Measurements from ENCODE around the gene APOC3. TPM values are rescaled to one million over a fixed set of nuclear protein-coding genes. Genes with fewer than 3 reads are reported as not detected.

Gene APOC3
- total and polyA plus RNA-seq, 11 donors = 0.39 to 9.9 TPM; not detected in 9

DNA sequence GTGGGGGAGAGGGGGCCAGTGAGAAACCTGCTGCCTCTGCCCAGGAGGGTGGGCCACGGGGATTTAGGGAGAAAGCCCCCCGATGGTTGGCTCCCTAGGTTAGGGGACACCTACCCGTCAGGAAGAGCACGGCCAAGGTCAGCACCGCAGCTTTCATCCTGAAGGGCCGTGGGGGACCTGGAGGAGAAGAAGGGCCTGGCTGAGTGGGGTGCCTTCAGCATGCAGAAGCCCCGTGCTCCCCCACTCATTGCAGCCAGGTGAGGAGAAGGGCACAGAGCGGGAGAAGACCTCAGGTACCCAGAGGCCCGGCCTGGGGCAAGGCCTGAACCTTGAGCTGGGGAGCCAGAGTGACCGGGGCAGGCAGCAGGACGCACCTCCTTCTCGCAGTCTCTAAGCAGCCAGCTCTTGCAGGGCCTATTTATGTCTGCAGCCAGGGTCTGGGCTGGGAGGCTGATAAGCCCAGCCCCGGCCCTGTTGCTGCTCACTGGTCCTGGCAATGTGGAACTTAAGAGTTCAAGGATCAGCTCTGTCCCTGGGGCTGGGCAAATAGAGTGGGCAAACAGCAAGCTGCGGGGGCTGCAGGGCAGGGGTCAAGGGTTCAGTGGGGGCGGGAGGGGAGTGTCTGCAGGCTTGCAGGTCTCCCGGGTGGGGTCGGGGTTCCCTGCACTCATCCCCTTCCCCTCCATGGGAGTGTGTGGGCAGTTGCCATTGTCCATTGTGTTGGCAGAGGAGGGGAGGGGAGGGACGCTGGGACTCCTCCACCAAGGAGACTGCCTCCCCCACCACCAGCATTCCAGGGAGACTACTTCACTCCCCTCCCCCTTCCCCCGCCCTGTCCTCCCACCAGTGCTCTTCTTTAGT lies 7.8 kb downstream of the APOC3 start, which contains the start of gene APOA1:
Gene APOA1 (minus strand): TSS at position 392 of the 861 bp plus-strand sequence. CDS start 235 bp downstream, at position 157.
- peaks cover 0 to 62% (median 29%) of the 10 kb centered on the region in 12 donors for H3K4me1 ChIP-seq
- ATAC-seq (peak in 3 of 4 donors; percentile 20 to 39 (median 22)), DNase-seq (peak in 2 of 5 donors; percentile 41 to 49)
- H3K9me3 ChIP-seq = no peaks in the 10 kb centered on the region
- H3K36me3 ChIP-seq = no peaks in the 10 kb centered on the region
- peak within 1 kb of the TSS; percentile 69 to 90 (median 82) for H3K27ac ChIP-seq
- intact Hi-C loops (cut with DNase I) = loop anchor here in 4 of 10 donors (2.0 to 5.0 kb wide), 2 partner anchors 45 to 47 kb away; partner anchors contain the start of gene APOA5 (in 4 of the 4)
- no peaks in the 10 kb centered on the region for H3K27me3 ChIP-seq
- WGBS, 4 donors = 51 to 60% (median 56%) methylated on average over 13 to 19 of the region's 19 CpGs
- TF ChIP-seq, protein P1, sequence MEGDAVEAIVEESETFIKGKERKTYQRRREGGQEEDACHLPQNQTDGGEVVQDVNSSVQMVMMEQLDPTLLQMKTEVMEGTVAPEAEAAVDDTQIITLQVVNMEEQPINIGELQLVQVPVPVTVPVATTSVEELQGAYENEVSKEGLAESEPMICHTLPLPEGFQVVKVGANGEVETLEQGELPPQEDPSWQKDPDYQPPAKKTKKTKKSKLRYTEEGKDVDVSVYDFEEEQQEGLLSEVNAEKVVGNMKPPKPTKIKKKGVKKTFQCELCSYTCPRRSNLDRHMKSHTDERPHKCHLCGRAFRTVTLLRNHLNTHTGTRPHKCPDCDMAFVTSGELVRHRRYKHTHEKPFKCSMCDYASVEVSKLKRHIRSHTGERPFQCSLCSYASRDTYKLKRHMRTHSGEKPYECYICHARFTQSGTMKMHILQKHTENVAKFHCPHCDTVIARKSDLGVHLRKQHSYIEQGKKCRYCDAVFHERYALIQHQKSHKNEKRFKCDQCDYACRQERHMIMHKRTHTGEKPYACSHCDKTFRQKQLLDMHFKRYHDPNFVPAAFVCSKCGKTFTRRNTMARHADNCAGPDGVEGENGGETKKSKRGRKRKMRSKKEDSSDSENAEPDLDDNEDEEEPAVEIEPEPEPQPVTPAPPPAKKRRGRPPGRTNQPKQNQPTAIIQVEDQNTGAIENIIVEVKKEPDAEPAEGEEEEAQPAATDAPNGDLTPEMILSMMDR (IDR thresholded peaks at IDR 0.05) = no peak
- TF ChIP-seq POLR2A (IDR thresholded peaks at IDR 0.05) = no peak
- H3K4me3 ChIP-seq = peak within 1 kb of the TSS in 6 of 12 donors; percentile 37 to 55 (median 46)

DNA sequence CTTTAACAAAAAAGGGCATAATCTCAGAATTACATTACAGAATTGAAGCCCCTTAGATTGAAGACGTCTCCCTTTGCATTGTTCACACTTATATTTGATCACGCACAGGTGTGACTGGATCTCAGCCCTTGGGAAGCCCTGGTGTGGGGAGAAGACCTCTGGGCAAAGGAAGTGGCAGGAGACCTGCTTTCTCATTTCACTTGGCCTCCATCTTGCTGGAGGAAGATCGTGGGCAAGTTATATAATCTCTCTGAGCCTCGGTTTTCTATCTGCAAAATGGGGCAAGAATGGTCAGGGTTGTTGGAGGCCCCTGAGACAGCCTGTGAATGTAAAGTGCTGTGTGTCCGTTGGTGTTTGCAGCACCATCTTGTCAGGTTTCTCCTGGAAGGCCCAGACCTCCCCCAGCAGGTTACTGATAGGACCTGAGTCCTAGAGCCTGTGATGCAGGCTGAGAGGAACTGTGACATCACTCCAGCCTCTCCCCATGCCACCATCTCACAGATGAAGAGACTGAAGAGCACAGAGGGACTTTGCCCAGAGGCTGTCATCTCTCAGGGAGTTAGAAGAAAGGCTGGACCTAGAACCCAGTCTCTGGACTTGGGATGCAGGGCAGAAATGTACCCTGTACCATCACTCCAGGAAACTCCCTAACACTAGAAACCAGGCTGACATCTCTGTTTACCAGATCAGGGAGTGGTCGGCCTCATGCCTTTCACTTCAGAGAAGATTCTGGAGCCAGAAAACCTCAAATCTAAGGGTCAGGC lies 8.8 kb downstream of the APOC3 start:
- Histone ChIP-seq H3K36me3 (peaks cover 0 to 8% (median 6%) of the 10 kb centered on the region in 9 donors), H3K9me3 (no peaks in the 10 kb centered on the region), H3K27me3 (no peaks in the 10 kb centered on the region), H3K27ac (no peak overlapping the region), H3K4me1 (peaks cover 0 to 62% (median 29%) of the 10 kb centered on the region in 12 donors), H3K4me3 (no peak overlapping the region)
- no peak for ATAC-seq
- no peak for TF ChIP-seq POLR2A (IDR thresholded peaks at IDR 0.05)
- DNase-seq = no peak
- 91 to 94% (median 92%) methylated on average over 6 of the region's 6 CpGs for WGBS, 4 donors
- intact Hi-C loops (cut with DNase I) = loop anchor here in 3 of 10 donors (5.0 kb wide), 1 partner anchor 46 kb away; the partner anchor contains the start of gene APOA5 (in 3 of the 3)

DNA sequence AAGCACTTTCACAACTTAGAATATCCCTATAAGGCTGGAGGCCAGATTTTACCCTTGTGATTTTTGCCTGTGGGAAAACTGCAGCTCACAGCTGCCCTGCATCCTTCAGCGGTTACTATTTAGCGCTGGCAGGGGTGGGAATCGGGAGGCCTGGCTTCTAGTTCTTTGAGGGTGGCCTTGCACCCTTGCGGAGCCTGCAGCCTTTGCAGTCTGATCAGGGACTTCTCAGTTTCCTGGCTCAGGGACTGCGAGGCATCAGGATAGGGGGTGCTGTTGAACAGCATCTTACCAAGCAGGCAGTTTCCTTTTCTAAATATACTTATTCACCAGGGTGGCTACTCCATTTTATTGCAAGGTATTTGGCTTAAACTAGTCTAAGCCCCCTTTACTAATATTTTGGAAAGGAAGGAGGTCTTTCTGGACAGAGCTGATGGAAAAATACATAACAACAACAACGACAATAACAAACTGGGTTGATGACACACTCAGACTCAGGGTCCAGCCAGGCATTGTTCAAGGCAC lies 10.6 kb downstream of the APOC3 start:
- no peak overlapping the region for H3K4me3 ChIP-seq
- TF ChIP-seq POLR2A (IDR thresholded peaks at IDR 0.05) = no peak
- TF ChIP-seq, protein P1 (IDR thresholded peaks at IDR 0.05) = peak in 8 of 12 donors; percentile 6 to 48 (median 16)
- DNase-seq = no peak
- no peaks in the 10 kb centered on the region for H3K27me3 ChIP-seq
- H3K27ac ChIP-seq = no peak overlapping the region
- H3K9me3 ChIP-seq = no peaks in the 10 kb centered on the region
- H3K36me3 ChIP-seq = peaks cover 0 to 25% (median 20%) of the 10 kb centered on the region in 9 donors
- 47 to 61% (median 52%) methylated on average over 6 of the region's 6 CpGs for WGBS, 4 donors
- H3K4me1 ChIP-seq = peaks cover 0 to 58% (median 22%) of the 10 kb centered on the region in 12 donors
- intact Hi-C loops (cut with DNase I) = no loop called here
- no peak for ATAC-seq

DNA sequence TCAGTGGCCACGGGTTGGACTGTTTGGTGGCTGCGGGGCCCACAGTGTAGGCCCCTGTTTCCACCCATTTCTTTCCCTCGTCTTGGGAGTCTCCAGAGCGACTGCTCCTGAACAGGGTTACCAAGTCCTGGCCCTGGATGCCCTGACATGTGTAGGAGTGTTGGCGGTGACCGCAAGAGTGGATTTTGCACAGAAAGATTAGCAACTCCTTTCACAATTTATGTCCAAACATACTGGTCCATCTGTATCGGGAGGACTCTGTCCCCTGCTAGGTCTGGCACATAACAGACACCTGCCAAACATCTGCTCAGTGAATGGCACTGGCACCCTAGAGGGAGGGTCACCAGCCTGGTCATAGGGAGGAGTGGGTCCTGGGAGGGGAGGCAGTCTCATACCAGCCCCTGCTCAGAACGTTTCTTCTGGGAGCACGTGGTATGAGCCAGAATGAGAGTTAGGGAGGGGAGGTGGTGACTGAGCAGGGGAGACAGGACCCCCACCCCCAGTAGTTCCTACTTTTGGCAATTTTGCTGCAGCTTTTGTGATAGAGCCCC lies 11.1 kb downstream of the APOC3 start:
- TF ChIP-seq, protein P1 (IDR thresholded peaks at IDR 0.05) = no peak
- TF ChIP-seq POLR2A (IDR thresholded peaks at IDR 0.05) = no peak
- Histone ChIP-seq H3K36me3 (peaks cover 0 to 30% (median 25%) of the 10 kb centered on the region in 9 donors), H3K9me3 (no peaks in the 10 kb centered on the region), H3K27ac (no peak overlapping the region), H3K4me1 (peaks cover 0 to 53% (median 19%) of the 10 kb centered on the region in 12 donors), H3K4me3 (no peak overlapping the region), H3K27me3 (no peaks in the 10 kb centered on the region)
- ATAC-seq = no peak
- intact Hi-C loops (cut with DNase I) = no loop called here
- no peak for DNase-seq
- 59 to 86% (median 72%) methylated on average over 9 of the region's 9 CpGs for WGBS, 4 donors
